ENCODE data around the gene PTPRO.

Gene PTPRO

GRCh38 chr12:15574353-15574752, 252.0 kb downstream of the PTPRO start:
- no peak for DNase-seq

DNA sequence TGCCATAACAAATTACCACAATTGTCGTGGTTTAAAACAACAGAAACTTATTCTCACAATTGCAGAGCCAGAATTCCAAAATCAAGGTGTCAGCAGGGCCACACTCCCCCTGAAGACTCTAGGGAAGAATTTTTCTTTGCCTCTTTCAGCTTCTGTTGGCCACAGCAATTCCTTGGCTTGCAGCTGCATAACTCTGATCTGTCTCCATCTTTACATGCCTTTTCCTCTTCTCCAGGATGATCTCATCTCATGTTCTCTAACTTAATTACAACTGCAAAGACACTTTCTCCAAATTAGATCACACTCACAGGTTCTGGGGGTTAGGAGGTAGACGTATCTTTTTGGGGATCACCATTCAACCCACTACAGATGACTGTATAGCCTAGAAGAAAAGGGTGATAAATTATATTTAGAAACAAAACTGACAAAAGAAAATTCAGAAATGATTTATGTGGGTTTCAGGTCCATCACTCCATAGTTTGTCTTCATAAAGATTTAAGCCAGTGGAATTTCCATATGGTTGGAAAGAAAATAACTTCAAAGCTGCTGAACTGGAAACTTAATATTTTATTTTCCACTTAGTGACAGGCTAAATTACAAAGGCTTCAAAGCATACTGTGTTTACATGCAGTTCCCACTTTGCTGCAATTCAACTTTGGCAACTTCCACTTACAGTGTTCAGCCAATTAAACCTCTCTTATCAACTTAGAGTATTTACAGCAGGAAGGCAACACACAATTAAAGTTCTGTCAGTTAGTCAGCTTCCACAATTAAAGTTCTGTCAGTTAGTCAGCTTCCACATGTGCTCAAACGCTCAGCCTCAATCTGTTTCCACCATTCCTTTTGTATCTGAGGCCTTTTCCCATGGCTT, 253.6 kb downstream of the PTPRO start:
- DNase-seq: no peak

GRCh38 chr12:15580431-15580830, 258.1 kb downstream of the PTPRO start:
- peak; percentile 8 to 15 for DNase-seq

DNA sequence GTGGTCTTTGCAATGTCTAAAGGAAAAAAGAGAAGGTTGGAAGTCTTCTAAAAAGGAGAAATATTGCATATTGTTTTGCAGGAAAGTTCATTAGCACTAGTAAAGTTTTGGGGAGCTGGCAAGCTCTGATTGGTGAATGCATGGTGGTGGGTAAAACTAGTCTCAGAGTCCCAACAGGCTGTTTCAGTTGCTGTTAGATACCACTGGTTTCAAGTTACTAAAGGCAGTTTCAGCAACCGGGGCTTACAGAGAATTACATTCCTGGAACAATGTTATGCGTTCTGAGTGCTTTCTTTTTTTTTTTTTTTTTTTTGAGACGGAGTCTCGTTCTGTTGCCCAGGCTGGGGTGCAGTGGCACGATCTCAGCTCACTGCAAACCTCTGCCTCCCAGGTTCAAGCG, 258.7 kb downstream of the PTPRO start:
- DNase-seq: no peak

GRCh38 chr12:15583804-15584203, 261.5 kb downstream of the PTPRO start:
- DNase-seq: no peak

GRCh38 chr12:15584366-15585041, 262.2 kb downstream of the PTPRO start:
- DNase-seq: no peak

DNA sequence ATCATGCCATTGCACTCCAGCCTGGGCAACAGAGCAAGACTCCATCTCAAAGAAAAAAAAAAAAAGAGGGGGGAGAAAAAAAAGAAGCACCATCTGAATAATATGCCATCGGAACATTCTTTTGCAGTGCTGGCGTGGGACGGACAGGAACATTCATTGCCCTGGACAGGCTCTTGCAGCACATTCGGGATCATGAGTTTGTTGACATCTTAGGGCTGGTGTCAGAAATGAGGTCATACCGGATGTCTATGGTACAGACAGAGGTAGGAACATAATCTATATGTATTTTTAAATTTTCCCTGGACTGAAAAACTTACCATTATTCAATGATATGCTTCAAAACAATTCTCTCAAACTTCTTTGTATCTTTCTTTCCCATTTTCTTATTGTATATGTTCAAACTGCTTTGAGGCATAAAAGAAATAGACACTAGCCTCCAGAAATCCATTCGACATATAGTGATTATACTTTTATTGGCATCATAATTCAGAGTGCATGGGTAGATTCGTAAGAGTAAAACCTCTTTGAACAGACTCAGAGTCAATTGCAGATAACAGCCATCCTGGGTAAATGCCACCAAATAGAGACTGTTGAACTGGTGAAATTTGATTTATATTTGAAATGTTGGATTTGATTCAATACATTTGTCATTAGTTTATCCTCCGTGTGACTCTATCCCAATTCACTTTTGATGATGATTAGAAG, 267.2 kb downstream of the PTPRO start:
- DNase-seq: no peak

- peak; percentile 18 to 25 for DNase-seq
These were observed 268.0 kb downstream of the PTPRO start for GRCh38 chr12:15590180-15590826.

DNA sequence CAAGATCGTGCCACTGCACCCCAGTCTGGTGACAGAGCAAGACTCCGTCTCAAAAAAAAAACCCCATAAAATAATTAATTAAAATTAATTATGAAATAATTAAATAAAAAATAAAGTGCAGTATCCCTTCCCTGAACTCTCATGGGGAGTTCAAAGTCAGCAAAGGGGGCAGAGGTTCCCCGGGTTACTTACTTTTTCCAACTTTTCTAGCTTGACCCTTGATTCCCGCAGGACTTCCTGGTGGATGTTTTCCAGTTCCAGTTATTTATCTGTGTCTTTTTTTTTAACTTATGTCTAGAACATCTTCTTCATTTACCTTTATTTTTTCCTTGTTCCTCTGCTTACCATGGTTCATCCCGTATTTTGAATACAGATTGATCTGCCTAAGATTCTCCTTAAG, 269.5 kb downstream of the PTPRO start:
- no peak for DNase-seq

- DNase-seq: no peak
These were observed 270.6 kb downstream of the PTPRO start for GRCh38 chr12:15592934-15593333.

GRCh38 chr12:15596174-15596573, 273.9 kb downstream of the PTPRO start:
- DNase-seq: no peak

DNA sequence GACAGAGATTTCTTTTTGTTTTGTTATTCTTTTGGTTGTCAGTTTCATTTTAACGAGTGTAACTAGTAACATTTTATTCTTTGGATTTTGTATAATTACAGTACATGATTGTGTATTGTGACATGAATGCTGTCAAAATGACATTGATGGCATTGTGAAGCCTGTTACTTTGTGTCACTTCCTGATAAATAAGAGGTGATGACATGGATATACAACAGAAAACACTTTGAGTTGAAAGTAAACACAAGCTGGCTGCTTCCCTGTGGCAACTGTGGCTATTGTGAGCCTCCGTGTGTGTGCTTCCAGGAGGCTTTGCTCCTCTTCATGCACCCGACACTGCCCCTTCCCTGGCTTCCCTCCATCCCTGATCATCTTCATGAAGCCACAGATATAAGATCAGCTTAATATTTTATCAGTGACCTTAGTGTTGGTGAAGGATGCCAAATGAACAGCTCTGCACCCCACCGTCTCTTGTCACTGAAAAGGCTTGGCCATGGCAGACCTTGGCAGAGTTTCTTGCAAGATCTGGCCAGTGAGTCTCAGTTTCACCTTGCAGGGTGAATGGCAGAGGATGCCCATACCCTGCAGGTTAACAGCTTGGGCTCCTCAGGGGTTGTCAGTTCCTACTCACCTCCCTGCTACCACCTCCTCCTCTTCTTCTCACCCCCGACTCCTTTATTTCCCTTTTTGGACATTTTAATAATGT, 275.0 kb downstream of the PTPRO start:
- DNase-seq: no peak

DNA sequence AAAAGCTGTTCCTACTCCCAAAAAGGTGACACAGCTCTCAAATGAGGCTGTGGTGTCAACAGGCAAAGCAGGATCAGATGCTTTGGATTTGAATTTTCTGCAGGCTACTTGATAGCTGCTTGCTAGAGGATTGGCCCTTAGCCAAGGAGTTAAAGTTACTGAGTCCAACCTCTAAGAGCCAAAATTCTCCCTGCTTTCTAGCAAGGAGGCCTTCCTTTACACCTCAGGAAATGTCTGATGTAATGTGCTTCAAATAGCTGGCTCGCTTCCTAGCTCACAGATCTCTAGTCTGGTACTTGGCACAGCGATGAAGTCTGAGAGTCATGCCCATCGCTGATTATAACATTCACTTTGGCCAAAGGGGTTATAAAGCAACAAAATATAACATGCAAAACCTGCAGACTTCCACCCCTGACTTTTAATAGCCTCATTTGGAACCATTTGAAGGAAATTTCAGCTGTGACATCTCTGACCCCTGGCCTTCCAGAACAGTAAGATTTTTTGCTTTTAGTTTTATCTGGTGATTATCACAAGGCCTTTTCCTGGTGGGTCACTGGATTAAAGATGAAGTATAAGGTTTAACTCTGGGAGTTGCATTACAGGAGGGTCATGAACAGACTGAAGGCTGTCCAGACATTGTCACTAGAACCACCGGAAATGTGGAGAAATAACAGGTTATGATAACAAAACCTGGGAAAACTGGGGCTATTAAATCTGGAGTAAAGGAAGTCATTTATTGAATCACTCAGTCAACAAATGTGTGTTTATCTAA, 277.1 kb downstream of the PTPRO start:
- DNase-seq: no peak

DNA sequence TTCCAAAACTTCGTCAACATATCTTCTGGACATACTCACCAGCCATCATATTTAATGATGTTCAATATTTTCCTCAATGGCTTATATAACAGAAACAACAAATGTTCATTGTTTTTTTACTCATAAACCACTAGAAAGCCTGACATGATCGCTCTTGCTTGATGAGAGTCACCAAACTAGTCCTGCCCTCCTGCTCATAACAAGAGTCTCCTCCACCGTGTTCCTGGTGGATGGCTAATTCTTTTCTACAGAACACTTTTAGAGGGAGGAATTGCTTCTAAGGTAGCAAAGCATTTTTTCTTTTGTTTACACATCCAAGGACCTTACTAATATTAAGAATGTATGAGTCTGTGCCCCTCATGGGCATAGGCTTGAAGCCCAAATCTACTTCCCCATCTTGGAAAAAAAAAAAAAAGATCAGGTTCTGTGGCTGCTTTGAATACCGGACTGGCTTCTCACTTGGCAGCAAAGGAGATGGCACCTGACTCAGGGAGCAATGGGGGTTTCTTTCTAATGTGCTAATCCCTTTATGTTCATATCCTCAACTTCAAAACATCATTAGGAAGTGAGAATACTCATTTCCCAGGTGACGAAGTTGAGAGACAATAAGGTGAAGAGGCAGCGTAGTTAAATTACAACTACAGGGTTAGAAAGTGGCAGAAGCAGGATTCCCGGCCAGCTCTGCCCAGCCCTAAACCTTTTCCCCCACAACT, 278.1 kb downstream of the PTPRO start:
- DNase-seq: no peak

DNA sequence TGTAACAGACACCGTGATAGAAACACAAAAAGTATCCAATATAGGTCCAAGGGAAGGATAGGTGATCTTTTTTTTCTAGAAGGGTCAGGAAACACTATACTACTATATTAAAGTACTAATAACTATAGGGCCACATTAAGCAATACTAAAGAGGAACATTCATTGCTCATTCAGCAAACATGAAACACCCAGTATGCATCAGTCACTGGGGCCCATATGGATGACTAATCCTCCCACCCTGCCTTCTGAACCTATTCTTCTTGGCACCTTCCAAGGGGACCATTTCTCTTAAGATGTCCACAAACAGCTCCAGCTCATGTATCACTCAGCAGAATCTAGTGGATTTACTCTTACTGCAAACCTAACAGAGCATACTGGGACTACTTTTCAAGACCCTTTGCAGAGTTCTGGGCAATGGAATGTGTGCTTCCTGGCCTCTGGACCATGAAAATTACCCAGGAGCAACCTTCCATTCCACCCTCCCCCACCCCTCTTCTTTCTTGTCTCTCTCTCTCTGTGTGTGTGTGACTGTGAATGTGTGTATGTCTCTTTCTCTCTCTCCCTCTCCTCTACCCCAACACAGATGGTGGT, 279.0 kb downstream of the PTPRO start:
- no peak for DNase-seq

GRCh38 chr12:15602051-15602672, 279.9 kb downstream of the PTPRO start:
- no peak for DNase-seq

- no peak for DNase-seq
These were observed 281.3 kb downstream of the PTPRO start for GRCh38 chr12:15603474-15604085.

- DNase-seq: no peak
These were observed 283.7 kb downstream of the PTPRO start for GRCh38 chr12:15605881-15606590.

DNA sequence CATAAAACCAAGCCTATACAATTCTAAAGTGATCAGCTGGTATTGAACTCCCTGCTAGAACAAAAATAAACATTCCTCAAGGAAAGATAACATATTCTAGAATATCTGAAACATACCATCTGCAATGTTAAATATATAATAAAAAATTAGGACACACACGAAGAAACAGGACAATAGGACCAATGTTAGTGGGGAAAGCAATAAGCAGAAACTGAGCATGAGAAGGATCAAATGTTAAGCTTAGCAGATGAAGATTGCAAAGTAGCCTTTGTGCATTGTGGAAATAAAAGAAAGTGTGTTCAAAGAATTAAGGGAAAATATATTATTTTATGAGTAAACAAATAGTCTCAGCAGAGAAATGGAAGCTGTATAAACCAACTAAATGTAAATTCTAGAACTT, 286.1 kb downstream of the PTPRO start:
- no peak for DNase-seq

Measured in activated CD4-positive, alpha-beta T cell treated with anti-CD3 and anti-CD28 coated beads, Interleukin-2, amount 50 U/mL, for 4 hours (primary cell).